ENCODE measurements around the gene HPCAL1.

- TF ChIP-seq CTCF (IDR thresholded peaks at IDR 0.05; ENCODE audit: insufficient read depth, low read length, poor library complexity, severe bottlenecking) (no peak), EZH2phosphoT487 (conservative IDR thresholded peaks at IDR 0.05; ENCODE audit: low read length) (no peak)
These were observed 53.1 kb downstream of the HPCAL1 start for GRCh38 chr2:10355471-10356438.

Measured in SU-DHL-6 (cell line).